GM18520 (cell line): ENCODE results near the gene VWCE.
"Not testable (repeated sequence)": the region's sequence is repeated elsewhere in the genome, so short reads cannot be mapped to it uniquely, and the experiment has no call there.

Source experiments
- ATAC-seq: cut with Tn5 transposase; IDR thresholded peaks from one replicate; pipeline ENCODE4 v1.9.1; 2021; ENCODE audit not compliant: unreplicated experiment

The VWCE gene

DNA sequence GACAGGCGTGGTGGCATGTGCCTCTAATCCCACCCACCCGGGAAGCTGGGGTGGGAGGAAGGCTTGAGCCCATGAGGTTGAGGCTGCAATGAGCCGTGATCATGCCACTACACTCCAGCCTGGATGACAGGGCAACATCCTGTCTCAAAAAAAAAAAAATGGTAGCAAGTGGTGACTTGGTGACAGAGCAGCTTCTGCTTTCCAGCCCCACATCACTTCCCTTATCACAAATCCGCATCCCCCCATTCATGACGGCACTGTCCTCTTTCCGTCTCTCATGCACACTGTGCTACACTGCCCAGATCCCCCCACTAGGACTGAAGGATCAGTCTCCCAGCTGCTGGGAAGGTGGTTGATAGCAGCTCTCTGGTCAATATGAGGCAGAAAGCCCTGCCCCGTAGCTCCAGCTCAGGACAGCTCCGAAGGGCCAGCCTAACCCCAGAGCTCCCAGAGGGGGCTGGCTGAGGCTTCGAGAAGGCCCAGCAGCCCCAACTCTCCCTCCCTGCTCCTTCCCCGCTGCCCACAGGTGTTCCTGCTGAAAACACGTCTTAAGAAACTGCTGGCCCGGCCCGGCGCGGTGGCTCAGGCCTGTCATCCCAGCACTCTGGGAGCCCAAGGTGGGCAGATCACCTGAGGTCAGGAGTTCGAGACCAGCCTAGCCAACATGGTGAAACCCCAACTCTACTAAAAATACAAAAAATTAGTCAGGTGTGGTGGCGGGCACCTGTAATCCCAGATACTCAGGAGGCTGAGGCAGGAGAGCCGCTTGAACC lies 38.2 kb downstream of the VWCE start:
- no peak for ATAC-seq

DNA sequence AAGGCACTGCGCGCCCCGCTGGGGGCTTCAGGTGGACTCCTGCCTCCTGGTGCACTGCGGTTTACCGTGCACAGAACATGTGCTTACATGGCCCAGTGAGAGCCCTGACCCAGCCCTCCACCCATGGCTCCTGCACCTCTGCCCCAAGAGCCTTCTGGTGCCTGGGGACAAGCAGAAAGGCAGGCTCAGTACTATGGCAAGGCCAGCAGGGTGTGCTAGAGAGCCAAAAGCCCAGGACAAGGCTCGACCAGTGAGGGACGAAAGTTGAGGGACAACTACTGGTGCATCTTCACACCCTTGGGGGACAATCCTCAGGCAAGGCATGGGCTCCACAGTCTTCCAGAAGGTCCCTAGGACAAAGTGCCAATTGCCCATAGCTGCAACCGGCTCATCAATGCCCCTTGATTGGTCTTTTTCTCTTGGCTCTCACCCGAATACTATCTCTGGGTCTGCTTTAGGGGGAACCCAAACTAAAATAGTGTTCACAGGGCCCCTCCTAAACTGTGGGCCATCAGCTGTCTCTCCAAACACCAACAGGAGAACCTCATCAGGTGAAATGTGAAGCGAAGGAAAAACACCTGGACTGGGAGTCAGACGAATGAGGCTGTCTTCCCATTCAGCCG lies 40.6 kb downstream of the VWCE start:
- ATAC-seq, result no peak

DNA sequence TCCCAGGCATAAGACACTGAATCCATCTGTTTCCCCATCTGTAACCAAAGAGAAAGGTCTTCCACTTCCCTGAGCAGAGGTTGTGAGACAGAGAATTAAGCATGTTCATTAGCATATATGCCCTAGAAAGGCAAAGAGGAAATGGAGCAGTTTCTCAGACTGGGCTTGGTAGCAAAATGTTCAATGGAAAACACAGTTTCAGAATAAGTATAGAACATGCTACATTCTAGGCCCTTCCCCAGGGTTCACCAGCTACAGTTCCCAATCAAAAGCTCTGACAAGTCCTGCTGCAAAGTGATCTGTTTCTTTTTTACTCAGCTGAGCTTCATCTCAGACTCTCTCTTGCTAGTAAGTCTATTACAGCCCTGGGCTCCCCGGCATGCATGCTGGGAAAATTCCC lies 42.8 kb downstream of the VWCE start:
- ATAC-seq, result not testable (repeated sequence)

- not testable (repeated sequence) for ATAC-seq
These were observed 44.0 kb downstream of the VWCE start for GRCh38 chr11:61250796-61251765.

DNA sequence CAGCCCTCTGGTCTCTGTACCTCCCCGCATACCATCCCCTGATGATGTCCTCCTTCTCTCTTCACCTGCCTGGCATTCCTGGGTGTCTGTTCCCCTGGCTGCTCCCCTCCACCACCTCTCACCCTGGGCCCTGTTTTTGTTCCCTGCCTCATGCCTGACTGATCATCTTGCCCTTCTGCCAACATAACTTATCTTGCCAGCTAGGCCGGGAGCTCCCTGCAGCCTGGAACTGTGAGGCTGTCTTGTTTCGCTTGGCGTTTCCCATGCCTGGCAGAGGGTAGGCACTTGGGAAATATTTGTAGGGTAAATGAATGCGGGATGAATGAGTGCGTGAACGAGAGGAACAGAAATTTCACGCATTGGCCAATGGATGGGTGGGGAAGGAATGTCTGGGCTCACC lies 45.9 kb downstream of the VWCE start:
- ATAC-seq, result not testable (repeated sequence)

- not testable (repeated sequence) for ATAC-seq
These were observed 47.0 kb downstream of the VWCE start for GRCh38 chr11:61248071-61248470.

- not testable (repeated sequence) for ATAC-seq
These were observed 49.7 kb downstream of the VWCE start for GRCh38 chr11:61245284-61245964.

DNA sequence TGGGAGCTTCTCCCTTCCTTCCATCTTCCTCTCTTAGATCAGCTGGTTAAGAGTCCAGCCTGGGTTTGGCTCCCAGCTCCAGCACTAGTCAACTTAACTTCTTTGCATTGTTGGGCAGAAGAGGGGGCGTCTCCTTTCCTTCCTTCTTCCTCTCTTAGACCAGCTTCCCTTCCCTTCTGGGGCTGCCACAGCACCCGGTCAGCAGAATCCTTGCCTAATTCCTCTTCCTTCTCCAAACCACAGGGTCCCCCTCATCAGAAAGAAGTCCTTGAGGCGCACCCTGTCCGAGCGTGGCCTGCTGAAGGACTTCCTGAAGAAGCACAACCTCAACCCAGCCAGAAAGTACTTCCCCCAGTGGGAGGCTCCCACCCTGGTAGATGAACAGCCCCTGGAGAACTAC lies 53.6 kb downstream of the VWCE start:
- ATAC-seq, result not testable (repeated sequence)

- not testable (repeated sequence) for ATAC-seq
These were observed 54.2 kb downstream of the VWCE start, which contains the start of gene PGA5 for GRCh38 chr11:61240875-61241274. Gene PGA5 (plus strand): TSS chr11:61241175. CDS start chr11:61241227, 52 bp downstream.

- ATAC-seq, result not testable (repeated sequence)
These were observed 54.8 kb downstream of the VWCE start for GRCh38 chr11:61240288-61240687.

DNA sequence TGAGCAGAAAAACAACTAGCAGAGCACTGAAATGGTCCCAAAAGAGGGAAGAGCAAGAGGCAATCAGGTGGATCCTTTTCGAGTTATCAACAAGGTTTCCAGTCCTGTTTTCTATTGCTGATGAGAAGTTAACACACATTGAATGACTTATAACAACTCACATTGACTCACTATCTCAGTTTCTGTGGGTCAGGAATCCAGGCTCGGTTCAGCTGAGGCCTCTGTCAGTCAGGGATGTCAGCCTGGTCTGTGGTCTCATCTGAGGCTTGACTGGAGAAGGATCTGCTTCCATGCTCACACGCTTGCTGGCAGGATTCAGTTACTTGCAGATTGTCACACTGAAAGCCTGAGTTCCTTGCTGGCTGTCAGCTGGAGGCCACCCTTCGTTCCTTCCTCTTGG lies 58.0 kb downstream of the VWCE start:
- not testable (repeated sequence) for ATAC-seq

GRCh38 chr11:61232548-61233145 lies 62.5 kb downstream of the VWCE start:
- ATAC-seq, result not testable (repeated sequence)

- ATAC-seq, result not testable (repeated sequence)
These were observed 63.5 kb downstream of the VWCE start for GRCh38 chr11:61231585-61231984.

DNA sequence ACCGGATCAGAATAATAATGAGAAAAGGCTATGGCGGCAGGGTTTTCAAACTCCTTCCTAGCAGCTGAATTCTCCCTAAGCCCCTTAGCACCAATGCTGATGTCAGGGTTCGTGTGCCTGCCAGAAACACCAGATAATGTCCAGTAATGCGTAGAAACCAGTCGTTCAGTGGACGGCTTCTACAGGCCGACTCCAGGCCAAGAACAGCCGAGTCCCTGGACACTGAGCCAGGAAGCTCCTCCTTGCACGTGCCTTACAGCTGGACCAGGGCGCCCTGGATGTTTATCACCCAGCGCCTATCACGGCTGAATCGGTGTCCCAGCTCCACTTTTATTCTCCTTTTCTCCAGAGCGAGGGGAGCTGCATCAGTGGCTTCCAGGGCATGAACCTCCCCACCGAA lies 64.1 kb downstream of the VWCE start:
- ATAC-seq, result not testable (repeated sequence)

DNA sequence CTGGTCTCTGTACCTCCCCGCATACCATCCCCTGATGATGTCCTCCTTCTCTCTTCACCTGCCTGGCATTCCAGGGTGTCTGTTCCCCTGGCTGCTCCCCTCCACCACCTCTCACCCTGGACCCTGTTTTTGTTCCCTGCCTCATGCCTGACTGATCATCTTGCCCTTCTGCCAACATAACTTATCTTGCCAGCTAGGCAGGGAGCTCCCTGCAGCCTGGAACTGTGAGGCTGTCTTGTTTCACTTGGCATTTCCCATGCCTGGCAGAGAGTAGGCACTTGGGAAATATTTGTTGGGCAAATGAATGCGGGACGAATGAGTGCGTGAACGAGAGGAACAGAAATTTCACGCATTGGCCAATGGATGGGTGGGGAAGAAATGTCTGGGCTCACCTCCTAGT lies 65.7 kb downstream of the VWCE start:
- not testable (repeated sequence) for ATAC-seq

DNA sequence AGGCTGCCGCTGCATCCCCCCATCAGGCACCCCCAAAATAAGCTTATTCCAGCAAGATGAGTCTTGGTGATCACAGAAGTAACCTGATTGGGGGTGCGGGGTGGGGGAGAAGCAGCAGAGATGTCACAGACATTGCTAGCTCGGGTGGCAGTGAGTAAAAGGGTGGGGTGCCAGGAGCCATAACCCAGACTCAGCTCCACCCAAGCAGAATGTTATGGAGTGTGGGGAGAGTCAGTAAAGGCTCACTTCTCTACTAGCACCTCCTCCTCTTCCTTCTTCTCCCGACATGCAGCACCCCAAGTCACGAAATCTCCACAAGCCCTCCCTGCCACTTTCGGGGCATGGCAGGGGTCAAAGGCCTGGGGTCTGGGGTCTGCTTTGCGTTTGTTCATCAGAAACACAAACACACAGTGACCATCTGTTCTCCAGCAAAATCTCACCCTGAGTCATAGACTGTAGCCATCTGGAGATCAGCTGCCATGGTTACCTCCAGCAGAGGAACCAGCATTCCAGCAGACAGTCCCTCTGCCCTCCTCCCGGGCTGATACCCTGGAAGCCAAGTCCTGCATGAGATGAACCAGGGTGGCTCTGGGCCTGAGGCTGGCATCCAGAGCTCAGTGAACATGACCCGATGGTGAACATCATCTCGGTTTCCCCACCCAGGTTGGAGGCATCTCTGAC lies 68.5 kb downstream of the VWCE start:
- not testable (repeated sequence) for ATAC-seq

- not testable (repeated sequence) for ATAC-seq
These were observed 72.4 kb downstream of the VWCE start for GRCh38 chr11:61222692-61223091.

DNA sequence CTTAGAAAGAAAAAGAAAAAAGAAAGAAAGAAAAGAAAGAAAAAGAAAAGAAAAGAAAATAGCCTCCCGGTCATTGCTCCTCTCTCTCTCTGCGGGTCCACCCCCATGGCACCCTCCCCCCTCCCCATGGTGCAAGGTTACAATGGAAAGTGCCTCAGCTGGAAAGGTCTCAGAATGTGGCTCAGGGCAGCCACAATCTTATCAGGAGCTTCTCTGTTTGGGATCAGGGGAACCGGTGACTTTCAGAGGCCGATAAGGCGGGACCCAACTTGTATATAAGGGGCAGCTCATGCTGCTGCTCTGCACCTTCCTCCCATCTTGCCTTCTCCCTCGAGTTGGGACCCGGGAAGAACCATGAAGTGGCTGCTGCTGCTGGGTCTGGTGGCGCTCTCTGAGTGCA lies 73.1 kb downstream of the VWCE start, which contains the start of gene PGA4:
PGA4 (plus strand) TSS at position 301 of the 400 bp plus-strand sequence; CDS start at position 355, 54 bp downstream.
- not testable (repeated sequence) for ATAC-seq

- not testable (repeated sequence) for ATAC-seq
These were observed 76.1 kb downstream of the VWCE start for GRCh38 chr11:61219016-61219415.
